ENCODE data around the gene SLC35F6.
A peak's percentile ranks its signal among the peaks of the same experiment; 100 is the strongest.
"Not testable (repeated sequence)": the region's sequence is repeated elsewhere in the genome, so short reads cannot be mapped to it uniquely, and the experiment has no call there.

SLC35F6 gene

GRCh38 chr2:26745609-26746327 is 18.3 kb upstream of the SLC35F6 start:
- H3K4me3 ChIP-seq (ENCODE audit: low read length) = no peak overlapping the region
- TF ChIP-seq CTCF (conservative IDR thresholded peaks at IDR 0.05; ENCODE audit: low read depth, low read length) = peak; percentile 92
- no peak for DNase-seq (ENCODE audit: low read depth)

- H3K4me3 ChIP-seq (ENCODE audit: low read length) = no peak overlapping the region
- no peak for TF ChIP-seq CTCF (conservative IDR thresholded peaks at IDR 0.05; ENCODE audit: low read depth, low read length)
- DNase-seq (ENCODE audit: low read depth) = no peak
Observed at GRCh38 chr2:26746934-26747333, 17.1 kb upstream of the SLC35F6 start.

- DNase-seq (ENCODE audit: low read depth); H3K4me3 ChIP-seq (ENCODE audit: low read length): not testable (repeated sequence)
Observed at GRCh38 chr2:26749787-26750420, 14.2 kb upstream of the SLC35F6 start.

GRCh38 chr2:26750467-26750866 is 13.6 kb upstream of the SLC35F6 start:
- not testable (repeated sequence) for H3K4me3 ChIP-seq (ENCODE audit: low read length); DNase-seq (ENCODE audit: low read depth)

- TF ChIP-seq CTCF (conservative IDR thresholded peaks at IDR 0.05; ENCODE audit: low read depth, low read length) = no peak
- no peak for DNase-seq (ENCODE audit: low read depth)
- no peak overlapping the region for H3K4me3 ChIP-seq (ENCODE audit: low read length)
Observed at GRCh38 chr2:26752656-26753055, 11.4 kb upstream of the SLC35F6 start.

GRCh38 chr2:26754539-26754938 is 9.5 kb upstream of the SLC35F6 start:
- no peak for TF ChIP-seq CTCF (conservative IDR thresholded peaks at IDR 0.05; ENCODE audit: low read depth, low read length)
- DNase-seq (ENCODE audit: low read depth) = no peak
- H3K4me3 ChIP-seq (ENCODE audit: low read length) = no peak overlapping the region

- TF ChIP-seq CTCF (conservative IDR thresholded peaks at IDR 0.05; ENCODE audit: low read depth, low read length) = no peak
- no peak for DNase-seq (ENCODE audit: low read depth)
- H3K4me3 ChIP-seq (ENCODE audit: low read length) = no peak overlapping the region
Observed at GRCh38 chr2:26754972-26755670, 9.0 kb upstream of the SLC35F6 start.

- H3K4me3 ChIP-seq (ENCODE audit: low read length) = no peak overlapping the region
- no peak for TF ChIP-seq CTCF (conservative IDR thresholded peaks at IDR 0.05; ENCODE audit: low read depth, low read length)
- no peak for DNase-seq (ENCODE audit: low read depth)
Observed at GRCh38 chr2:26756337-26756736, 7.7 kb upstream of the SLC35F6 start.

All from retinal pigment epithelial cell (primary cell).